NCI-H345 treated with DMSO at 0.1 percent for 48 hours (cell line): ENCODE measurements around the gene MYL11.
A peak's percentile ranks its signal among the peaks of the same experiment; 100 is the strongest.

ENCODE experiments used
- DNase-seq: peaks from one replicate; lab custom pipeline; 2025; ENCODE audit not compliant: unreplicated experiment; lab: John Stamatoyannopoulos, UW

The MYL11 gene

DNA sequence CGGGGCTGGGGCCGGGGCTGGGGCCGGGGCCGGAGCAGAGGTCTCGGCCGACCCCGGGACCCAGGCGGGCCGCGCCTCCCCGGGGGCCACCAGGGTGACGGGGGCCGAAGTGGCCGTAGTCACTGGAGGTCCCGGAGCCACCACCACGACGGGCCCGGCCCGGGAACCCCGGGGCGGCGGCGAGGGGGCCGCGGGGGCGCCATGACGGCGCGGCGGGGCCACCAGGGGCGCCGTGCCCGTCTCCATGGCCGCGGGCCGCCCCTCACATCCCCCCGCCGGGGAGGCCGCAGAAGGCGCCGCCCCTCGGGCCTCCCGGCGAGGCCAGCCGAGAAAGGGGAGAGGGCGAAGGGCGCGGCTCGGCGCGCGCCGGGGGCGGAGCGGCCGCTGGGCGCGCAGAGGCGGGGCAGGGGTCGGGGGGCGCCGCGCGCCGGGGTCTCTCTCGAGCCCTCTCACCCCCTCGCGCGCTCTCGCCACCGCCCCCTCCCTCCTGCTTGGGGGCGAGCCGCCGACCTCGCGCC, 4.6 kb upstream of the MYL11 start:
- no peak for DNase-seq

DNA sequence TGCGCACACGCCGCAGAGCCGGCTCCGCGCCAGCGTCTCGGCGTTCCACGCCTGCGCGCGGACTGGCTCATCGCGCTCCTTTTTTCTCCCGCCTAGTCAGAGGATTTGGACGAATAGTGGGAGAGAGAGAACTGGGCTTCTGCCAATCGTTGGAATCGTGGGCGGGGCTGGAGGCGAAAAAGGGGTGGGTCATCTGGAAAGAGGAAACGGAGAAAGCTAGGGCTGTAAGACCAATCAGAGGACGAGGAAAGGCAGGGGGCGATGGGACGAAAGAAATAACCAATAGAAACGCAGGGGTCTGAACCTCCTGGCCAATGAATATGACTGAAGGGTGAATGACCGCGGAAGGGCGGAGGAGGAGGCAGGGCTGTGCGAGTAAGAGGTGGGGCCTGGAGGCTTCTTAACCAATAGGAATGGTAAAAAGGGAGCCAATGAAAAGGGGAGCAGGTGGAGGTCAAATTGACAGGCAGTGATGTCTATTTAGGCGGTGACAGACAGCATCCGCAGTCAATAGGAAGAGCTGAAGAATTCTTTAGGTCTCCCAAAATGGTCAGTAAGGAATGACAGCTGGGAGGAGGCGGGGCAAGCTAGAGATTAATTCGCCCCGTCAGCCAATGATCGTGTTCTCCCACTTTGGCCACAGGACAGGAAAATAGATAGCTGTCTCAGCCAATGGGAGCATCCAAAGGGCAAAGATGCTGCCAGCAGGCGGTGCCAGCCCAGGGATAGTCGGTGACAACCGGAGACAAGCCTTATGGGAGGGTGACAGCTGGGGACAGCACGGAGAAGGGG, 4.0 kb upstream of the MYL11 start, which contains the start of gene TBC1D10B:
Gene TBC1D10B, minus strand, starts transcription at position 39 of the 792 bp plus-strand sequence. CDS start 311 bp downstream, outside the sequence.
- peak; percentile 100 for DNase-seq

DNA sequence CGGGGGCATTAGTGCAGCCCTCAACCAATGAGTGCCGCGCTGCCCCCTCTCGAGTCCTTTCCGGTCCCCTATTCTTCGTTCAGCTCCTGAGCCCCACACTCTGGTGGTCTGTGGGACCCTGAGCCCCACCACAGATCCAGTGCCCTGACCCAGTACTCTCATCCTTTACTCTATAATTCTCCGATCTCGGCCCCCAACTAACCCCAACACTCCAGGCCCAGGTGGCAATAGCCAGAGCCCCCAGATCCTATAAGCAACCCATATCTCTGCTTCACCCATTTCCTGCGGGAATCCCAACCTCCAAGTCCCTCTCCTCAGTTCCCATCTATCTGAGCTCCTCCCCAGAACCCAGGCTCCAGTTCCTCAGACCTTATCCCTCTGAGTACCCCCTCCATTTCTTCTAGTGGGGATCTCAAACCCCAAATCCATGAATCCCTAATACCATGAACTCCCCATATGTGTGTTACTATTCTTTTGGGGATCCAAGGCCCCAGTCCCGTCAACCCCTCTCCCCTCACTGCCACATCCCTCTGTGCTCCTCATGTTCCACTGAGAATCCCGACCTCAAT, 3.3 kb upstream of the MYL11 start:
- no peak for DNase-seq

DNA sequence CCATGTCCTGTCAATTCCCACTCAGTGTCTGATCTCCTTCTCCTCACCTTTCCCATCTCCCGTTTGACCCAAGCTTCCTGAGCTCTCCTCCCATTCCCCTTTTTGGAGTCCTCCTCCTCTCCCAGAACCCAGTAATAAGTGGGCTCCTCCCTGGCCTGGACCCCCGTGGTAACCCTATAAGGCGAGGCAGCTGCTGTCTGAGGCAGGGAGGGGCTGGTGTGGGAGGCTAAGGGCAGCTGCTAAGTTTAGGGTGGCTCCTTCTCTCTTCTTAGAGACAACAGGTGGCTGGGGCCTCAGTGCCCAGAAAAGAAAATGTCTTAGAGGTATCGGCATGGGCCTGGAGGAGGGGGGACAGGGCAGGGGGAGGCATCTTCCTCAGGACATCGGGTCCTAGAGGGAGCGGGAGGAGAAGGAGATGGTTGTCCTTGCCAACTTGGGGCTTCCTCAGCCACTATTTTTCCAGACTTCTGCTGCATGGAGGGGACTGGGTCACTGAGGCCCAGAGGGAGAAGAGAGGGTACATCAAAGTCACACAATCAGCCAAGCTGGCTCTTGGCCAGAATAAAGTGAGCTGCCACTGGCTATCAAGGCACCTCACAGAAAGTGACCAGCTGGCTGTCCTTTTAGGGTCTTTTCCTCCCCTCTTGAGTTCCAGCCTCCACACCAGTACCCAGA, 2.4 kb upstream of the MYL11 start:
- no peak for DNase-seq

DNA sequence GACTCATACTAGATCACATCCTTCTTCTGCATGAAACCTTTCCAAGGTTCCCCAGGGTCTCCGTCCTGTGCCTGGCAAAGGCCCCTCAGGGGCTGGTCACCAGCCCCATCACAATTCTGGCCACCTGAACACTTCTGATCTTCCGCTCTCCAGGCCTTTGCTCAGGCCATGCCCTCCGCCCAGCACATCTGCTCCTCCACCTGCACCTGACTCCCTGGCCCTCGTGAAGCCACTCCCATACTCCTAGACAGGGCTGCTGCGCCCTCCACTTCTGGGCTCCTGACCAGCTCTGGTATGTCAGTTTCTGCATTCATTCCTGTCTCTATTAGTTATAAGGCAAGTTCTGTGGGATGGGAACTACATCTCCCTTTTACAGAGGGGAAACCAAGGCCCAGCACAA, 1.9 kb upstream of the MYL11 start:
- DNase-seq = no peak

DNA sequence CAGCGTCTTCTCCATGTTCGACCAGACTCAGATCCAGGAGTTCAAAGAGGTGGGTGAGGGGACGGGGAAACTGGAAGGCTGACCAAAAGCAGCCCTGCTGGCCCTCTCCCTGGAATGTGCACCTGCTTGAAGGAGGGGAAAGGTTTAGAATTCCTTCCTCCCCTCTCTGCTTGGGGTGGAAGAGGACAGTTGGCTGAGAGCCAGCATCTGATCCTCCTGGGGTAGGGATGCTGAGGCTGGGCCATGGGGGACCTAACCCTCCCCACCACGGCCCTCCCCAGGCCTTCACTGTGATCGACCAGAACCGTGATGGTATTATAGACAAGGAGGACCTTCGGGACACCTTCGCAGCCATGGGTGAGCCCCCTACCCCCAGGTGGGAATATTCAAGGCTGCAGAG, 1.3 kb downstream of the MYL11 start:
- no peak for DNase-seq

DNA sequence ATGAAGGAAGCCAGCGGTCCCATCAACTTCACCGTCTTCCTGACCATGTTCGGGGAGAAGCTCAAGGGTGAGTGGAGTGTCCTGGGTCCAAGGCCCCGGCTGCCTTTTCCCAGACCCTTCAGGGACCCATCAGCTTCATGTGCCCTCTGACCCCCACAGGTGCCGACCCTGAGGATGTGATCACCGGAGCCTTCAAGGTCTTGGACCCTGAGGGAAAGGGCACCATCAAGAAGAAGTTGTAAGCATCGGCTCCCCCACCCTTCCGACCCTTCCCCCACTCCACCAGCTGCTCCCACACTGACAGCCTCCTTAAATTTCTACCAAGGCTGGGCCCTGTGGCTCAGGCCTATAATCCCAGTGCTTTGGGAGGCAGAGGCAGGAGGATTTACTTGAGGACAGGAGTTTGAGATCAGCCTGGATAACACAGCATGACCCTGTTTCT, 1.9 kb downstream of the MYL11 start:
- no peak for DNase-seq

DNA sequence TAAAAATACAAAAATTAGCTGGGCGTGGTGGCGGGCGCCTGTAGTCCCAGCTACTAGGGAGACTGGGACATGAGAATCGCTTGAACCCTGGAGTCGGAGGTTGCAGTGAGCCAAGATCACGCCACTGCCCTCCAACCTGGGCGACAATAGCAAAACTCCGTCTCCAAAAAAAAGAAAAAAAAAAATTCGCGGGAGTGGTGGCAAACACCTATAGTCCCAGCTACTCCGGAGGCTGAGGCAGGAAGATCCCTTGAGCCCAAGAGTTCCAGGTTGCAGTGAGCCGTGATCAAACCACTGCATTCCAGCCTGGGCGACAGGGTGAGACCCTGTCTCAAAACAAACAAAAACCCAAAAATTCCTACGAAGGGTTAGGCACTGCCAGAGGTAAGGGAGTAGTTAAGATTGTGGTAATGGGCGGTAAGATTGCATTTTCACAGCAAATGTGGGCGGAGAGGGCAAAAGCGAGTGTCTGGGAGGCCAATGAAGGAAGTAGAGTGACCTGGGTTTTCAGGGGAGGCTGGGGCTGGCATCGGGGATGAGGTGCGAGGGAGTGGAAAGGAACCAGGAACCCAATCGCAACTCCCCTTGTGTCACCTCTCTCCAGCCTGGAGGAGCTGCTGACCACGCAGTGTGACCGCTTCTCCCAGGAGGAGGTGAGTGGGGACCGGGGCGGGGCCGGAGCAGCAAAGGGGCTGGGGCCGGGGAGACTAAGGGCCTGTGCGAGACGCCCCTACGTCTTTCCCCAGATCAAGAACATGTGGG, 2.6 kb downstream of the MYL11 start:
- DNase-seq = no peak

DNA sequence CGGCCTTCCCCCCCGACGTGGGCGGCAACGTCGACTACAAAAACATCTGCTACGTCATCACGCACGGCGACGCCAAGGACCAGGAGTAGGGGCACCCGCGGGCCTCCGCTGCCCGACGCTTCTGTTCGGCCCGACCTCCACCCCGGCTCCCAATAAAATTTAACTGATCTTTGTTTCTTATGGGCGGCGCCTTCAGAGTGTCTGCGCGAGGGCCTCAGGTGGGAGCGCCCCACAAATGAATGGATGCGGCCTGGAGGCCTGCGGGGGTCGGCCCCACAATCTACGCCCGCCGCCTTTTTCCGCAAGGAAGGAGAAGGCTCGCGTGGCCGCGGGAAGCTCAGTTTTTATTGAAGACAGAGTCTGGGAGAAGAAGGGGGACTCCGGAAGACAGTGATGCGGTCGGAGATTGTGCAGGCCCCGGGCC, 3.2 kb downstream of the MYL11 start:
- DNase-seq = peak; percentile 91

DNA sequence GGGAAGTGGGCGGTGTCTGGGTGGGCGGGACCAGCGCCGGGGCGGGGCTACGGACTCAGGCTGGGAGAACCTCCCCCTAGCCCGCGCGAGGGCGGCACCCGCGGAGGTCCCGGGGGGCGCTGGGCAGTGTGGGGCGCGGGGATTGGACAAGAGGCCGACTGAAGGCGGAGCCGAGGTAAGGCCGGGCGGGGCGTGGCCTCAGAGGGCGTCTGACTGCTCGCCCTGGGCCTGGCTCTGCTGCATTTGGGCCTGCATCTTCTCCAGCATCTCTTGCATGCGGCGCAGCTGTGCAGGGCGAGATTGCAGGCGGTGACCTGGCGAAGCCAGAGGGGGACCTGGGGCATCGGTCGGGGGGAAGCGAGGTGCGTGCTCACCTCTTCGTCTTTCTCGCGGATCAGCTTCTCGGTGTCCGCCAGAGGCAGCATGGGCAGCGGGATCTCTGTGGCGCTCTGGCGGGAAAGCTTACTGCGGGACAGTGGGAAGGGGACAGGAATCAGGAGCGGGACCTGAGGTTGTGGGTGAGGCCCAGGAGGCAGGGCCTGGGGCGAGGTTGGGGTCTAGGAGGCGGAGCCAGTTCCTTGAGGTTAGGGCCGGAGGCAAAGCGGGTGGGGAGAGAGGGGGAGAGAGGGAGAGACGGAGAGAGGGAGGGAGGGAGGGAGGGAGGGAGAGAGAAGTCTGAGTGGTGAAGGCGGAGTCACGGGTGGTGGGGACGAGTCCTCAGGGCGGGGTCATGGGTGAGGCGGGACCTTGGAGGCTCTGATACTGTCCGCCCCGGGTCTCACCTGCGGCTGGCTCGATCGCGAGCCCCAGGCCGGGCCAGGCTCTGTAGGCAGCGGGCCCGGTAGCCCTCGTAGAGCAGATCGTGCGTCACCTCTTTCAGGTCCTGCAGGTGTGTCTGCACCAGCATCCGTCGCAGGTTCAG, 3.9 kb downstream of the MYL11 start:
- DNase-seq = peak; percentile 94

DNA sequence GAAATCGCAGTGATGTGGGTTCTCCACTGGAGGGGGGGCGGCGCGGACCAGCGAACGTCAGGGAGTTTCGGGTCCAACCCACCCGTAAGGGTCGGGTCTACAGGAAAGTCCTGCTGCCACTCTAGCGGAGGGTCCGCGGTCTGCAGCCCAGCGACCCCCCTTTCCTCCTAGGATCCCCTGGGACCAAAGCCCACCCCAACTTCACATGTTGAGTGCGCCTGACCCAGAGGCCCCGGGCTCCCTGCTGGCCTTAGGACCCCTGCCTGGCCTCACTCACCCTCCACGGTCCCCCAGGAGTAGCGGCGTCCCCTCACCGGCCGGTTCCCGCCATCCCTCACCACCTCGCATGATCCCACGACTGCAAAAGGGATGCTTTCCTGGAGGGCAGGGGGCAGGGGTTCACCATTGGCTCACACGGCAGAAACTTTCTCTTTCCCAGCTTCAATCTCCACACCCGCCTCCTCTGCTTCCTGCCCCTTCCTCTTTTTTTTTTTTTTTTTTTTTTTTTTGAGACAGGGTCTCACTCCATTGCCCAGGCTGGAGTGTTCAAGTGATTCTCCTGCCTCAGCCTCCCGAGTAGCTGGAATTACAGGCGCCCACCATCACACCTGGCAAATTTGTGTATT, 4.7 kb downstream of the MYL11 start:
- DNase-seq = no peak

DNA sequence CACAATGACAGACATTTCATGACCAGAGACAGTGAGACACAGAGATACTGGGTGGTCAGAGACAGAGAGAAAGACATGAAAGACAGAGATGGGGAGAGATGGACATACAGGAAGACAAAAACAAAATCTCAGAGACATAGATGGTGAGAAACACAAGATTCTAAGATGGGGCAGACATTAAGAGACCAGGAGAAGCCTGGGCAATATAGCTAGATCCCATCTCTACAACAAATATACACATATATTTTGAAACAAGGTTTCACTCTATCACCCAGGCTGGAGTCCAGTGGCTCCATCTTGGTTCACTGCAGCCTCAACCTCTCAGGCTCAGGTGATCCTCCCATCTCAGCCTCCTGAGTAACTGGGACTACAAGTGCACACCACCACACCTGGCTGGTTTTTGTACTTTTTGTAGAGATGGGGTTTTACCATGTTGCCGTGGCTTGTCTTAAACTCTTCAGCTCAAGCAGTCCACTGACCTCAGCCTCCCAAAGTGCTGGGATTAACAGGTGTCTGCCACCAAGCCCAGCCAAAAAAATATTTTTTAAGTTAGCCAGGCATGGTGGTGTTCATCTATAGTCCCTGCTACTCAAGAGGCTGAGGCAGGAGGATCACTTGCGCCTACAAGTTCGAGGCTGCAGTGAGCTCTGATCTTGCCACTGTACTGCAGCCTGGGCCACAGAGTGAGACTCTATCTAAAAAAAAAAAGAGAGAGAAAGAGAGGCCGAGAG, 5.6 kb downstream of the MYL11 start:
- DNase-seq = no peak

DNA sequence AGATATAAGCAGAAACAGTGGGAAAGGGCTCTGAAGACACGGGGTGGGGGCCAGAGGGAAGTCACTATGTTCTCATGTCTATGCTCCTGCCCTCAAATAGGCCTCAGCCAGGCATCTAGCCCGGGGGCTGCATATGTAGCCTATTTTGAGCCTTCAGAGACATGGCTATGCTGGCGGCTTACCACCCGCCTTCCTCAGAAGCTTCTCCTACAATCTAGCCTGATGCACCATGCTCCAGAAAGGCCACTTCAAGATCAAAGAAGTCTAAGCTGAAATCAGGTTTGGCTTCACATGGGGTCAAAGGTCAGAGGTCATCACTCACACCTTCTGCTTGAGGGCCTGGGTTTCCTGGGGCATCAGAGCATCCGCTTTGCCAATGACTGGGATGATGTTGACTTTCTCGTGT, 6.2 kb downstream of the MYL11 start:
- DNase-seq = no peak

DNA sequence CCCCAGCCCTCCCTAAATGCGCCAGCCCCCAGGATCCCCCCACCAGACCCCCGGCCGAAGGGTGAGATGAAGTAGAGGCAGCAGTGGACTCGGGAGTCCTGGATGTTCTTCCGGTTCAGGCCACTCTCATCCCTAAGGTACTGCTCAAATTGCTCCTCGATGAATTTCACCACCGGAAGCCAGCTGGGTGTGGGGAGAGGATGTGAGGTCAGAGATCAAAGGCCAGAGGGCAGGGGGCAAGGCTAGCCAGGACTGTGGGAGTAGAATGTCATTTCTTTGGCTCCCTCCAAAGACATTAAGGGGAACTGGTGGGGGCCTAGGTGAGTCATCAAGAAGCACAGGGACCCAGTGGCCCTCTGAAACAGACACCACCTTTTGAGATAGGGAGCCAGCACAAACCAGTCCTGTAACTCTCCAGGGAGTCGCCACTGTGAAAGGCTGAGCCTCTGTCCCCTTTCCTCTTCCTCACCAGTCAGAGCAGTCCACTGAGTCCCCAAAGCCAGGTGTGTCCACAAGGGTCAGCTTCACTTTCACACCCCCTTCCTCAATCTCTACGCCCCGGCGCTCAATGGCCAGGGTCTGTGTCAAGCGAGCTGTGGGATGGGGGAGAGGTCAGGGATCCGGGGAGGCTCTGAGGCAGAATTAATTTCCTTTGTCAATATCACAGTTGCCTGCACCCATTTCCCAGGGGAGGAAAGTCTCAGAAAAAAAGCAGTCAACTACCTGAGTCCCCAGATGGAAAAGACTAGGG, 6.9 kb downstream of the MYL11 start:
- no peak for DNase-seq

DNA sequence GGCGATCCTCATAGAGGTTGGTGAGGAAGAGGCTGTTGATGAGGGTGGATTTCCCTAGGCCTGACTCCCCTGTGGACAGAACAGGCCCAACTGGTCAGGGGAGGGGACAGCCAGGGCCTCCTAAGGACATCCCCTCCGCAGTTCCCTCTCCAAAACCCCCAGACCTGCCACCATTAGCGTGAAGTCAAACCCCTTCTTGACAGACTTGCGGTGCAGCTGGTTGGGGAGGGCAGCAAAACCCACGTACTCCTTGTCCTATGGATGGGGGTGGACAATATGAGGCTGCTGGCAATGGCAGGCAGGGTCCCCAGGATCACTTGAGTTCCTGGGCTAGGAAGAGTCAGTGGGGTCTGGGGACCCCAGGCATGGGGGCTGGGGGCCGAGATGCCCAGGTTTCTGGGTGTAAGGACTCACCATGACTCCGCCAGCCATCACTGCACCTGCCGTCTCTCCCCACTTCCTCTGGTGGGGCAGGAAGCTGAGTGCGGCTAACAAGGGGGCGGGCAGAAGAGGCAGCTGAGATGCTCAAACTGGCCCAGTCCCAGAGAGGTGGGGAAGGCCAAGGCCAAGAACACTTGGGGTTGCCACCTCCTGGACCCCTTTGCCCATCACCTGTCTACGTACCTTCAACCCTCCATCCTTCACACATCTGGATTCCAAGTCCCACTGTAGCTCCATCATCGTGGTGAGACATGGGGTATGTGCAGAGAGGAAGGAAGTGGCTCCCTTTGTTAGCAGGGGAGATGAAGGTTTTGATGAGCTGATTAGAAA, 7.7 kb downstream of the MYL11 start, which contains the start of gene SEPTIN1:
Gene SEPTIN1, minus strand, starts transcription at position 451 of the 771 bp plus-strand sequence. Its CDS starts 19 bp downstream, at position 432.
- no peak for DNase-seq

DNA sequence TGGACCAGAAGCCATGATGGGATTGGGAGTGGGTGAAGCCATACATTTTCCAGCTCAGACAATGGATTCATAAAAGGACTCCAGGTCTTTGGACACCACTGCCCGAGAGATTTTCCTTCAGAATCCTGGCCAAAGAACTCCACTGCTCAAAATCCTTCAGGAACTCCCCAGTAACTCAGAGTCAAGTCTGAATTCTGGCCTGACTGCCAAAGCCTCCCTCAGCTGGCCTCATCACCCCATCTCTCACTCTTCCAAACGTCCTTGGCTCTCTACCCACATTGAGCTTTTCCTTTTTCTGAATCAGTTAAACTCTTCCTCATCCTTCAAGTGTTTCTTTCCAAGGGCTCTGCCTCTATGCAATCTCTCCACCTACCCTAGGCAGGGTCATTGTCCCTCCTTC, 8.9 kb downstream of the MYL11 start:
- no peak for DNase-seq

DNA sequence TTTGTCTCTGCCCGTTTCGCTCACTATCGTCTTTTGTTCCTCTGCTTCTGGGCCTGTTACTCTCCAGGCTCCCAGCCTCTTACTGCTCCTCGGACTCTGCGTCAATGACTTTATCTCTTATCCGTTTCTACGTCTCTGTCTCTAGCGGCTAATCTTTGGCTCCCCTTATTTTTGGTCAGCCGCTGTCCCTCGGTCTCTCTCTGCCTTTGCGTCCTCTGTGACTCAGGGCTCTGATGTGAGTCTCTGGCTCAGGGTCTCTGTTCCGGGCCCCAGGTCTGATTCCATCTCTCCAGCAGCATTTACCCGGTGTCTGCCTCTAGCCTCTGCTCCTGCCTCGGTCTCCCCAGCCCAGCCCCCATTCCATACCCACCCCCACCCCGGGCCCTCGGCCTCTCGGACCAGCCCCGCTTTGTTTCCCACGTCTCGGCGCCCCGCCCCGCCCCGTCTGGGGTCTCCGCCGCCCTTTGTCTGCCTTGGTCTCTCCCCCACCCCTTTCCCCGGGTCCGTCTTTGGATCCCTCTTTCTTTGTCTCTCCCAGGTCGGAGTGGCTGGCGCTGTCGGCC, 20.1 kb downstream of the MYL11 start:
- DNase-seq = no peak
